ENCODE results near the gene CFAP77.

CFAP77 gene

GRCh38 chr9:132571806-132572600 lies 162.0 kb downstream of the CFAP77 start:
- no peak for TF ChIP-seq SUZ12 (IDR thresholded peaks at IDR 0.05; ENCODE audit: extremely low read depth, insufficient read depth, insufficient read length)
- no peak for TF ChIP-seq YY1 (IDR thresholded peaks at IDR 0.05; ENCODE audit: insufficient read depth, insufficient read length)
- no peak for TF ChIP-seq ZNF274 (IDR thresholded peaks at IDR 0.05; ENCODE audit: low read depth, low read length)
- Histone ChIP-seq H3K36me3 (ENCODE audit: insufficient read depth, insufficient read length, low read length) (no peaks in the 10 kb centered on the region), H3K4me1 (ENCODE audit: insufficient read depth, insufficient read length) (peaks cover 2% of the 10 kb centered on the region), H3K9ac (ENCODE audit: insufficient read length, low read depth) (peak overlapping the region; percentile 6), H3K4me3 (ENCODE audit: insufficient read length, low read depth) (no peak overlapping the region), H3K27me3 (ENCODE audit: insufficient read depth, insufficient read length) (peaks cover 22% of the 10 kb centered on the region), H3K9me3 (ENCODE audit: insufficient read depth, low read length) (no peaks in the 10 kb centered on the region)
- no peak for DNase-seq (ENCODE audit: low read depth, low spot score)

- Histone ChIP-seq H3K36me3 (ENCODE audit: insufficient read depth, insufficient read length, low read length) (no peaks in the 10 kb centered on the region), H3K4me3 (ENCODE audit: insufficient read length, low read depth) (no peak overlapping the region), H3K4me1 (ENCODE audit: insufficient read depth, insufficient read length) (peaks cover 2% of the 10 kb centered on the region), H3K9me3 (ENCODE audit: insufficient read depth, low read length) (no peaks in the 10 kb centered on the region), H3K27me3 (ENCODE audit: insufficient read depth, insufficient read length) (peaks cover 32% of the 10 kb centered on the region), H3K9ac (ENCODE audit: insufficient read length, low read depth) (no peak overlapping the region)
- no peak for DNase-seq (ENCODE audit: low read depth, low spot score)
- no peak for TF ChIP-seq ZNF274 (IDR thresholded peaks at IDR 0.05; ENCODE audit: low read depth, low read length)
- TF ChIP-seq YY1 (IDR thresholded peaks at IDR 0.05; ENCODE audit: insufficient read depth, insufficient read length), result no peak
- TF ChIP-seq SUZ12 (IDR thresholded peaks at IDR 0.05; ENCODE audit: extremely low read depth, insufficient read depth, insufficient read length), result no peak
Observed at GRCh38 chr9:132572921-132573320, 162.9 kb downstream of the CFAP77 start.

- peaks cover 53% of the 10 kb centered on the region for H3K27me3 ChIP-seq (ENCODE audit: insufficient read depth, insufficient read length)
- no peak overlapping the region for H3K4me3 ChIP-seq (ENCODE audit: insufficient read length, low read depth)
- no peaks in the 10 kb centered on the region for H3K9me3 ChIP-seq (ENCODE audit: insufficient read depth, low read length)
- DNase-seq (ENCODE audit: low read depth, low spot score), result peak; percentile 68
- H3K36me3 ChIP-seq (ENCODE audit: insufficient read depth, insufficient read length, low read length), result no peaks in the 10 kb centered on the region
- no peak overlapping the region for H3K9ac ChIP-seq (ENCODE audit: insufficient read length, low read depth)
- TF ChIP-seq ZNF274 (IDR thresholded peaks at IDR 0.05; ENCODE audit: low read depth, low read length) (no peak), SUZ12 (IDR thresholded peaks at IDR 0.05; ENCODE audit: extremely low read depth, insufficient read depth, insufficient read length) (no peak), YY1 (IDR thresholded peaks at IDR 0.05; ENCODE audit: insufficient read depth, insufficient read length) (no peak)
- peaks cover 5% of the 10 kb centered on the region for H3K4me1 ChIP-seq (ENCODE audit: insufficient read depth, insufficient read length)
Observed at GRCh38 chr9:132575005-132575609, 165.1 kb downstream of the CFAP77 start.

GRCh38 chr9:132575811-132576210 lies 165.8 kb downstream of the CFAP77 start:
- no peak overlapping the region for H3K4me3 ChIP-seq (ENCODE audit: insufficient read length, low read depth)
- H3K36me3 ChIP-seq (ENCODE audit: insufficient read depth, insufficient read length, low read length), result no peaks in the 10 kb centered on the region
- no peaks in the 10 kb centered on the region for H3K9me3 ChIP-seq (ENCODE audit: insufficient read depth, low read length)
- H3K4me1 ChIP-seq (ENCODE audit: insufficient read depth, insufficient read length), result peaks cover 6% of the 10 kb centered on the region
- peak overlapping the region; percentile 26 for H3K9ac ChIP-seq (ENCODE audit: insufficient read length, low read depth)
- DNase-seq (ENCODE audit: low read depth, low spot score), result no peak
- TF ChIP-seq SUZ12 (IDR thresholded peaks at IDR 0.05; ENCODE audit: extremely low read depth, insufficient read depth, insufficient read length) (no peak), ZNF274 (IDR thresholded peaks at IDR 0.05; ENCODE audit: low read depth, low read length) (no peak), YY1 (IDR thresholded peaks at IDR 0.05; ENCODE audit: insufficient read depth, insufficient read length) (no peak)
- H3K27me3 ChIP-seq (ENCODE audit: insufficient read depth, insufficient read length), result peaks cover 60% of the 10 kb centered on the region

GRCh38 chr9:132577119-132577518 lies 167.1 kb downstream of the CFAP77 start:
- peaks cover 74% of the 10 kb centered on the region for H3K27me3 ChIP-seq (ENCODE audit: insufficient read depth, insufficient read length)

GRCh38 chr9:132578367-132578932 lies 168.4 kb downstream of the CFAP77 start:
- DNase-seq (ENCODE audit: low read depth, low spot score), result no peak
- Histone ChIP-seq H3K9me3 (ENCODE audit: insufficient read depth, low read length) (no peaks in the 10 kb centered on the region), H3K4me1 (ENCODE audit: insufficient read depth, insufficient read length) (peaks cover 16% of the 10 kb centered on the region), H3K9ac (ENCODE audit: insufficient read length, low read depth) (no peak overlapping the region), H3K27me3 (ENCODE audit: insufficient read depth, insufficient read length) (peaks cover 86% of the 10 kb centered on the region), H3K4me3 (ENCODE audit: insufficient read length, low read depth) (no peak overlapping the region), H3K36me3 (ENCODE audit: insufficient read depth, insufficient read length, low read length) (no peaks in the 10 kb centered on the region)
- TF ChIP-seq YY1 (IDR thresholded peaks at IDR 0.05; ENCODE audit: insufficient read depth, insufficient read length) (no peak), ZNF274 (IDR thresholded peaks at IDR 0.05; ENCODE audit: low read depth, low read length) (no peak), SUZ12 (IDR thresholded peaks at IDR 0.05; ENCODE audit: extremely low read depth, insufficient read depth, insufficient read length) (no peak)

More at GRCh38 chr9:132577119-132577518, 167.1 kb downstream of the CFAP77 start:
- H3K9me3 ChIP-seq (ENCODE audit: insufficient read depth, low read length), result no peaks in the 10 kb centered on the region
- no peaks in the 10 kb centered on the region for H3K36me3 ChIP-seq (ENCODE audit: insufficient read depth, insufficient read length, low read length)
- no peak overlapping the region for H3K4me3 ChIP-seq (ENCODE audit: insufficient read length, low read depth)
- H3K9ac ChIP-seq (ENCODE audit: insufficient read length, low read depth), result no peak overlapping the region
- no peak for DNase-seq (ENCODE audit: low read depth, low spot score)
- no peak for TF ChIP-seq SUZ12 (IDR thresholded peaks at IDR 0.05; ENCODE audit: extremely low read depth, insufficient read depth, insufficient read length)
- no peak for TF ChIP-seq YY1 (IDR thresholded peaks at IDR 0.05; ENCODE audit: insufficient read depth, insufficient read length)
- TF ChIP-seq ZNF274 (IDR thresholded peaks at IDR 0.05; ENCODE audit: low read depth, low read length), result no peak
- peaks cover 13% of the 10 kb centered on the region for H3K4me1 ChIP-seq (ENCODE audit: insufficient read depth, insufficient read length)

- TF ChIP-seq YY1 (IDR thresholded peaks at IDR 0.05; ENCODE audit: insufficient read depth, insufficient read length) (no peak), SUZ12 (IDR thresholded peaks at IDR 0.05; ENCODE audit: extremely low read depth, insufficient read depth, insufficient read length) (peak; percentile 94), ZNF274 (IDR thresholded peaks at IDR 0.05; ENCODE audit: low read depth, low read length) (no peak)
- Histone ChIP-seq H3K9ac (ENCODE audit: insufficient read length, low read depth) (no peak overlapping the region), H3K36me3 (ENCODE audit: insufficient read depth, insufficient read length, low read length) (no peaks in the 10 kb centered on the region), H3K27me3 (ENCODE audit: insufficient read depth, insufficient read length) (peaks cover 96% of the 10 kb centered on the region), H3K4me3 (ENCODE audit: insufficient read length, low read depth) (no peak overlapping the region), H3K4me1 (ENCODE audit: insufficient read depth, insufficient read length) (peaks cover 16% of the 10 kb centered on the region), H3K9me3 (ENCODE audit: insufficient read depth, low read length) (no peaks in the 10 kb centered on the region)
- DNase-seq (ENCODE audit: low read depth, low spot score), result no peak
Observed at GRCh38 chr9:132579427-132579798, 169.4 kb downstream of the CFAP77 start.

Measured in NT2/D1 (cell line).